Fibroblast of lung (primary cell): ENCODE data around the gene GALC. TPM values are rescaled to one million over a fixed set of nuclear protein-coding genes. Genes with fewer than 3 reads are reported as not detected.

Experiments used
- DNase-seq, 2 donors: peaks; one replicate each; pipeline versions ENCODE4 v3.0.0 to v3.0.0-alpha.2; 2010; ENCODE audit warnings: low read depth in 2 of 2
- H2AFZ ChIP-seq: 2 replicates; pipeline ENCODE4 v1.5.1; 2012; ENCODE audit warnings: low read length, control low read depth, inconsistent platforms
- H3K27ac ChIP-seq: 2 replicates; pipeline ENCODE4 v1.5.1; 2011; ENCODE audit warnings: low read length, control low read depth; ENCODE audit not compliant: insufficient read depth
- H3K27me3 ChIP-seq: 2 replicates; pipeline ENCODE4 v1.5.1; 2011; ENCODE audit warnings: mild to moderate bottlenecking, low read length; ENCODE audit not compliant: control insufficient read depth, insufficient read depth
- H3K36me3 ChIP-seq: 2 replicates; pipeline ENCODE4 v1.5.1; 2011; ENCODE audit warnings: low read length; ENCODE audit not compliant: control insufficient read depth, insufficient read depth
- H3K4me1 ChIP-seq: 2 replicates; pipeline ENCODE4 v1.5.1; 2011; ENCODE audit warnings: low read length; ENCODE audit not compliant: control insufficient read depth, insufficient read depth; ENCODE audit errors: extremely low read depth
- H3K4me2 ChIP-seq: 2 replicates; pipeline ENCODE4 v1.5.1; 2011; ENCODE audit warnings: low read length, control low read depth; ENCODE audit not compliant: insufficient read depth; ENCODE audit errors: extremely low read depth
- H3K4me3 ChIP-seq, 4 experiments: fragments of 200-600 bp in 1 of 4; sonication (generic) in 1 of 4; replicated peaks in 1 of 4; 2 replicates each; pipeline ENCODE4 v1.5.1; 2011 to 2016; ENCODE audit warnings: low read length in 4 of 4, low read depth in 3 of 4, mild to moderate bottlenecking in 3 of 4, control low read depth in 2 of 4, inconsistent platforms in 1 of 4, mixed read lengths in 1 of 4; ENCODE audit not compliant: insufficient read depth in 1 of 4; ENCODE audit errors: control extremely low read depth in 1 of 4
- H3K79me2 ChIP-seq: 2 replicates; pipeline ENCODE4 v1.5.1; 2012; ENCODE audit warnings: mild to moderate bottlenecking, low read length, inconsistent platforms; ENCODE audit not compliant: control insufficient read depth, insufficient read depth
- H3K9ac ChIP-seq: 2 replicates; pipeline ENCODE4 v1.5.1; 2011; ENCODE audit warnings: mild to moderate bottlenecking, low read length, control low read depth; ENCODE audit not compliant: insufficient read depth
- H3K9me3 ChIP-seq: 2 replicates; pipeline ENCODE4 v1.5.1; 2012; ENCODE audit warnings: low read depth, low read length; ENCODE audit not compliant: control insufficient read depth, insufficient read depth
- H4K20me1 ChIP-seq: 2 replicates; pipeline ENCODE4 v1.5.1; 2011; ENCODE audit warnings: low read length; ENCODE audit not compliant: control insufficient read depth, insufficient read depth; ENCODE audit errors: extremely low read depth
- CTCF ChIP-seq, 2 donors: IDR thresholded peaks in 1 of 2; conservative IDR thresholded peaks in 1 of 2; 1 replicate in 1 of 2; 2 replicates in 1 of 2; pipeline ENCODE4 v1.5.1; 2011 to 2012; ENCODE audit warnings: low read length in 2 of 2, control low read depth in 1 of 2, inconsistent platforms in 1 of 2, low read depth in 1 of 2, mild to moderate bottlenecking in 1 of 2
- EZH2 ChIP-seq: IDR thresholded peaks from 2 replicates; pipeline ENCODE4 v1.5.1; 2012; ENCODE audit warnings: low read length, control low read depth, mild to moderate bottlenecking; ENCODE audit errors: missing control alignments
- polyA plus RNA-seq, 2 donors: library from polyadenylated mRNA; depleted of rRNA in 1 of 2; stranded (reverse) in 1 of 2; unstranded in 1 of 2; fragments of >200 nt; gene quantifications; 2 replicates each; pipeline ENCODE4 v1.2.1, GENCODE V29; 2011 to 2012; ENCODE audit warnings: missing spikeins in 1 of 2
- total RNA-seq: library from RNA; depleted of rRNA; stranded (reverse); fragments of >200 nt; gene quantifications from 2 replicates; pipeline ENCODE4 v1.2.1, GENCODE V29; 2014

GALC gene
- total and polyA plus RNA-seq, 2 donors (not counting 1 experiment from before 2014, with no cell fraction given) = 13.3 to 22.8 TPM

GRCh38 chr14:88009486-88009885 lies 16.5 kb upstream of the GALC start:
- Histone ChIP-seq H3K27ac (no peak overlapping the region), H3K79me2 (no peaks in the 10 kb centered on the region), H3K4me2 (no peak overlapping the region), H3K36me3 (no peaks in the 10 kb centered on the region), H3K9me3 (no peaks in the 10 kb centered on the region), H3K4me3 (no peak overlapping the region), H3K4me1 (no peaks in the 10 kb centered on the region), H2AFZ (no peak overlapping the region), H4K20me1 (no peaks in the 10 kb centered on the region), H3K27me3 (no peaks in the 10 kb centered on the region), H3K9ac (no peak overlapping the region)
- TF ChIP-seq CTCF (conservative IDR thresholded peaks at IDR 0.05 in 1 of 2, IDR thresholded peaks at IDR 0.05 in 1 of 2; ENCODE audit: low read depth in 1 of 2, low read length in 2 of 2) (no peak), EZH2 (no peak)
- DNase-seq = no peak

- Histone ChIP-seq H3K4me1 (no peaks in the 10 kb centered on the region), H4K20me1 (no peaks in the 10 kb centered on the region), H3K79me2 (no peaks in the 10 kb centered on the region), H3K4me3 (no peak overlapping the region), H3K9me3 (no peaks in the 10 kb centered on the region), H3K36me3 (no peaks in the 10 kb centered on the region), H3K27ac (no peak overlapping the region), H3K9ac (no peak overlapping the region), H3K4me2 (no peak overlapping the region), H3K27me3 (no peaks in the 10 kb centered on the region), H2AFZ (no peak overlapping the region)
- TF ChIP-seq EZH2 = no peak
- no peak for DNase-seq
Measured at GRCh38 chr14:88008039-88008742, 15.2 kb upstream of the GALC start.

- no peak for DNase-seq
- Histone ChIP-seq H2AFZ (no peak overlapping the region), H3K79me2 (no peaks in the 10 kb centered on the region), H3K9me3 (no peaks in the 10 kb centered on the region), H3K27me3 (no peaks in the 10 kb centered on the region), H3K4me1 (no peaks in the 10 kb centered on the region), H4K20me1 (no peaks in the 10 kb centered on the region), H3K9ac (no peak overlapping the region), H3K27ac (no peak overlapping the region), H3K4me3 (no peak overlapping the region), H3K36me3 (no peaks in the 10 kb centered on the region), H3K4me2 (no peak overlapping the region)
- no peak for TF ChIP-seq CTCF (conservative IDR thresholded peaks at IDR 0.05 in 1 of 2, IDR thresholded peaks at IDR 0.05 in 1 of 2; ENCODE audit: low read depth in 1 of 2, low read length in 2 of 2)
- TF ChIP-seq EZH2 = no peak
Measured at GRCh38 chr14:88007608-88008007, 14.6 kb upstream of the GALC start.
